ENCODE measurements around the gene OR2T3.
"Not testable (repeated sequence)": the region's sequence is repeated elsewhere in the genome, so short reads cannot be mapped to it uniquely, and the experiment has no call there.

OR2T3 gene

GRCh38 chr1:248471154-248471553 lies 2.0 kb upstream of the OR2T3 start:
- DNase-seq (ENCODE audit: low spot score): no peak

- not testable (repeated sequence) for DNase-seq (ENCODE audit: low spot score)
Measured at GRCh38 chr1:248472111-248472510, 1.0 kb upstream of the OR2T3 start.

GRCh38 chr1:248475660-248476059 lies 2.5 kb downstream of the OR2T3 start:
- not testable (repeated sequence) for DNase-seq (ENCODE audit: low spot score)

- not testable (repeated sequence) for DNase-seq (ENCODE audit: low spot score)
Measured at GRCh38 chr1:248481686-248482579, 8.8 kb downstream of the OR2T3 start.

- not testable (repeated sequence) for DNase-seq (ENCODE audit: low spot score)
Measured at GRCh38 chr1:248488289-248488688, 15.1 kb downstream of the OR2T3 start, which contains the start of gene OR2T5. TSS of gene OR2T5 (plus strand) at chr1:248488589. CDS start at chr1:248488589, 0 bp downstream.

- DNase-seq (ENCODE audit: low spot score): not testable (repeated sequence)
Measured at GRCh38 chr1:248496661-248497060, 23.5 kb downstream of the OR2T3 start.

GRCh38 chr1:248500305-248501035 lies 27.3 kb downstream of the OR2T3 start:
- not testable (repeated sequence) for DNase-seq (ENCODE audit: low spot score)

- not testable (repeated sequence) for DNase-seq (ENCODE audit: low spot score)
Measured at GRCh38 chr1:248507773-248508172, 34.6 kb downstream of the OR2T3 start, which contains the start of gene OR2G6. TSS of gene OR2G6 (plus strand) at chr1:248508073. CDS start at chr1:248521647, 13,574 bp downstream.

GRCh38 chr1:248510217-248510616 lies 37.1 kb downstream of the OR2T3 start:
- not testable (repeated sequence) for DNase-seq (ENCODE audit: low spot score)

- no peak for DNase-seq (ENCODE audit: low spot score)
Measured at GRCh38 chr1:248521856-248522255, 48.7 kb downstream of the OR2T3 start.

Data from D341Med (cell line).